GM23338 (cell line): ENCODE data around the gene KCNMB1. TPM values are rescaled to one million over a fixed set of nuclear protein-coding genes. Genes with fewer than 3 reads are reported as not detected.

Source experiments
- ATAC-seq: fragments of 200-7000 bp; cut with Tn5 transposase; 3 replicates; pipeline ENCODE4 v1.9.1; 2020
- DNase-seq: peaks from one replicate; pipeline ENCODE4 v3.0.0-alpha.2; 2015; ENCODE audit warnings: low spot score
- H2AFZ ChIP-seq: fragments of 200-600 bp; sonication (generic); 2 replicates; pipeline ENCODE4 v1.8.0; 2016; ENCODE audit warnings: antibody characterized with exemption, mild to moderate bottlenecking, moderate library complexity
- H3F3A ChIP-seq: fragments of 200-600 bp; sonication (generic); replicated peaks from 2 replicates; pipeline ENCODE4 v1.8.0; 2017; ENCODE audit warnings: antibody characterized with exemption, mixed run types, low read depth
- H3K27ac ChIP-seq: fragments of 200-600 bp; sonication (generic); 2 replicates; pipeline ENCODE4 v1.6.1; 2016; ENCODE audit warnings: low read depth
- H3K27me3 ChIP-seq: fragments of 200-600 bp; sonication (generic); 2 replicates; pipeline ENCODE4 v1.8.0; 2016; ENCODE audit warnings: mild to moderate bottlenecking, mixed run types, moderate library complexity; ENCODE audit not compliant: insufficient read depth
- H3K36me3 ChIP-seq: fragments of 200-600 bp; sonication (generic); 2 replicates; pipeline ENCODE4 v1.8.0; 2016; ENCODE audit warnings: mild to moderate bottlenecking; ENCODE audit not compliant: insufficient read depth
- H3K4me1 ChIP-seq: fragments of 200-600 bp; sonication (generic); 2 replicates; pipeline ENCODE4 v1.8.0; 2016; ENCODE audit warnings: mild to moderate bottlenecking, moderate library complexity; ENCODE audit not compliant: insufficient read depth
- H3K4me2 ChIP-seq: fragments of 200-600 bp; sonication (generic); 2 replicates; pipeline ENCODE4 v1.7.1; 2017; ENCODE audit warnings: mixed run types
- H3K4me3 ChIP-seq: fragments of 200-600 bp; sonication (generic); 2 replicates; pipeline ENCODE4 v1.6.1; 2016; ENCODE audit warnings: mixed run types
- H3K79me2 ChIP-seq: fragments of 200-600 bp; sonication (generic); replicated peaks from 2 replicates; pipeline ENCODE4 v1.8.0; 2017; ENCODE audit warnings: mild to moderate bottlenecking; ENCODE audit not compliant: insufficient read depth
- H3K9me2 ChIP-seq: fragments of 200-600 bp; sonication (generic); 2 replicates; pipeline ENCODE4 v1.8.0; 2017; ENCODE audit not compliant: insufficient read depth
- H4K20me1 ChIP-seq: fragments of 200-600 bp; sonication (generic); replicated peaks from 2 replicates; pipeline ENCODE4 v1.8.0; 2017; ENCODE audit warnings: mild to moderate bottlenecking; ENCODE audit not compliant: insufficient read depth
- H3K27ac Mint-ChIP-seq: 2 replicates; pipeline ENCODE4 v1.8.0; 2020; ENCODE audit warnings: inconsistent platforms, mild to moderate bottlenecking, moderate library complexity, mixed read lengths
- H3K27me3 Mint-ChIP-seq: 3 replicates; pipeline ENCODE4 v1.8.0; 2022; ENCODE audit warnings: low read depth, mild to moderate bottlenecking, moderate library complexity, mixed read lengths, inconsistent platforms; ENCODE audit not compliant: insufficient read depth, poor library complexity
- H3K36me3 Mint-ChIP-seq: 3 replicates; pipeline ENCODE4 v1.8.0; 2021; ENCODE audit warnings: low read depth, mild to moderate bottlenecking, inconsistent platforms, moderate library complexity, mixed read lengths
- H3K4me1 Mint-ChIP-seq: 3 replicates; pipeline ENCODE4 v1.8.0; 2020; ENCODE audit warnings: mild to moderate bottlenecking, inconsistent platforms, mixed read lengths
- H3K4me3 Mint-ChIP-seq: 3 replicates; pipeline ENCODE4 v1.8.0; 2021; ENCODE audit warnings: moderate library complexity, mild to moderate bottlenecking, inconsistent platforms, mixed read lengths
- H3K9me3 Mint-ChIP-seq: 3 replicates; pipeline ENCODE4 v1.8.0; 2020; ENCODE audit warnings: moderate library complexity, mild to moderate bottlenecking, inconsistent platforms, mixed read lengths
- CREB1 ChIP-seq: fragments of 250-450 bp; sonication (Bioruptor Pico); IDR thresholded peaks from 2 replicates; pipeline ENCODE4 v1.5.0; 2020; ENCODE audit warnings: low read depth, mild to moderate bottlenecking, moderate library complexity
- EZH2phosphoT487 ChIP-seq: fragments of 200-600 bp; sonication (generic); IDR thresholded peaks from one replicate; pipeline ENCODE4 v1.8.1; 2018; ENCODE audit warnings: antibody characterized with exemption; ENCODE audit not compliant: unreplicated experiment
- JUNB ChIP-seq: IDR thresholded peaks from one replicate; pipeline ENCODE4 v1.6.1; 2016; ENCODE audit warnings: antibody characterized with exemption; ENCODE audit not compliant: unreplicated experiment
- POLR2AphosphoS5 ChIP-seq: IDR thresholded peaks from 2 replicates; pipeline ENCODE4 v1.6.1; 2016; ENCODE audit warnings: antibody characterized with exemption, low read depth
- STAT1 ChIP-seq: IDR thresholded peaks from one replicate; pipeline ENCODE4 v1.6.1; 2016; ENCODE audit warnings: antibody characterized with exemption; ENCODE audit not compliant: unreplicated experiment
- ZNF331 ChIP-seq: fragments of 250-450 bp; sonication (Bioruptor Pico); IDR thresholded peaks from 2 replicates; pipeline ENCODE4 v1.5.0; 2020; ENCODE audit warnings: low read depth, mild to moderate bottlenecking, moderate library complexity
- polyA plus RNA-seq: library from polyadenylated mRNA; unstranded; fragments of >200 nt; fragmentation: Nextera tagmentation; extraction: Ambion mirVana; gene quantifications from 2 replicates; pipeline ENCODE4 v1.2.1, GENCODE V29; 2016
- total RNA-seq: library from RNA; depleted of rRNA; stranded (reverse); fragments of >200 nt; shearing (Covaris generic); gene quantifications from 2 replicates; pipeline ENCODE4 v1.2.3, GENCODE V29; 2014
- TF ChIP-seq, protein P1 (sequence below): fragments of 250-450 bp; sonication (Bioruptor Pico); IDR thresholded peaks from 2 replicates; pipeline ENCODE4 v1.5.0; 2020; ENCODE audit warnings: mild to moderate bottlenecking, moderate library complexity
- TF ChIP-seq, protein P2 (sequence below): IDR thresholded peaks from one replicate; pipeline ENCODE4 v1.6.1; 2018; ENCODE audit warnings: antibody characterized with exemption; ENCODE audit not compliant: unreplicated experiment

Gene KCNMB1
- total and polyA plus RNA-seq, 2 experiments from 2014 or later, result 0.17 to 0.19 TPM

GRCh38 chr5:170362656-170363055, 26.5 kb downstream of the KCNMB1 start:
- no peaks in the 10 kb centered on the region for H4K20me1 ChIP-seq
- no peak for DNase-seq
- H3K4me2 ChIP-seq, result no peak overlapping the region
- H2AFZ ChIP-seq, result peak overlapping the region; percentile 43; the same call in 1 of the 2 replicates
- H3F3A ChIP-seq, result no peaks in the 10 kb centered on the region
- no peaks in the 10 kb centered on the region for H3K27me3 ChIP-seq
- H3K36me3 ChIP-seq, result no peaks in the 10 kb centered on the region
- Mint-ChIP-seq H3K27me3 (peaks cover 8% of the 10 kb centered on the region), H3K4me3 (no peak overlapping the region), H3K4me1 (peaks cover 6% of the 10 kb centered on the region), H3K9me3 (no peaks in the 10 kb centered on the region), H3K27ac (no peak overlapping the region), H3K36me3 (no peaks in the 10 kb centered on the region)
- no peaks in the 10 kb centered on the region for H3K9me2 ChIP-seq
- H3K4me3 ChIP-seq, result no peak overlapping the region
- no peaks in the 10 kb centered on the region for H3K4me1 ChIP-seq
- TF ChIP-seq, protein P1, sequence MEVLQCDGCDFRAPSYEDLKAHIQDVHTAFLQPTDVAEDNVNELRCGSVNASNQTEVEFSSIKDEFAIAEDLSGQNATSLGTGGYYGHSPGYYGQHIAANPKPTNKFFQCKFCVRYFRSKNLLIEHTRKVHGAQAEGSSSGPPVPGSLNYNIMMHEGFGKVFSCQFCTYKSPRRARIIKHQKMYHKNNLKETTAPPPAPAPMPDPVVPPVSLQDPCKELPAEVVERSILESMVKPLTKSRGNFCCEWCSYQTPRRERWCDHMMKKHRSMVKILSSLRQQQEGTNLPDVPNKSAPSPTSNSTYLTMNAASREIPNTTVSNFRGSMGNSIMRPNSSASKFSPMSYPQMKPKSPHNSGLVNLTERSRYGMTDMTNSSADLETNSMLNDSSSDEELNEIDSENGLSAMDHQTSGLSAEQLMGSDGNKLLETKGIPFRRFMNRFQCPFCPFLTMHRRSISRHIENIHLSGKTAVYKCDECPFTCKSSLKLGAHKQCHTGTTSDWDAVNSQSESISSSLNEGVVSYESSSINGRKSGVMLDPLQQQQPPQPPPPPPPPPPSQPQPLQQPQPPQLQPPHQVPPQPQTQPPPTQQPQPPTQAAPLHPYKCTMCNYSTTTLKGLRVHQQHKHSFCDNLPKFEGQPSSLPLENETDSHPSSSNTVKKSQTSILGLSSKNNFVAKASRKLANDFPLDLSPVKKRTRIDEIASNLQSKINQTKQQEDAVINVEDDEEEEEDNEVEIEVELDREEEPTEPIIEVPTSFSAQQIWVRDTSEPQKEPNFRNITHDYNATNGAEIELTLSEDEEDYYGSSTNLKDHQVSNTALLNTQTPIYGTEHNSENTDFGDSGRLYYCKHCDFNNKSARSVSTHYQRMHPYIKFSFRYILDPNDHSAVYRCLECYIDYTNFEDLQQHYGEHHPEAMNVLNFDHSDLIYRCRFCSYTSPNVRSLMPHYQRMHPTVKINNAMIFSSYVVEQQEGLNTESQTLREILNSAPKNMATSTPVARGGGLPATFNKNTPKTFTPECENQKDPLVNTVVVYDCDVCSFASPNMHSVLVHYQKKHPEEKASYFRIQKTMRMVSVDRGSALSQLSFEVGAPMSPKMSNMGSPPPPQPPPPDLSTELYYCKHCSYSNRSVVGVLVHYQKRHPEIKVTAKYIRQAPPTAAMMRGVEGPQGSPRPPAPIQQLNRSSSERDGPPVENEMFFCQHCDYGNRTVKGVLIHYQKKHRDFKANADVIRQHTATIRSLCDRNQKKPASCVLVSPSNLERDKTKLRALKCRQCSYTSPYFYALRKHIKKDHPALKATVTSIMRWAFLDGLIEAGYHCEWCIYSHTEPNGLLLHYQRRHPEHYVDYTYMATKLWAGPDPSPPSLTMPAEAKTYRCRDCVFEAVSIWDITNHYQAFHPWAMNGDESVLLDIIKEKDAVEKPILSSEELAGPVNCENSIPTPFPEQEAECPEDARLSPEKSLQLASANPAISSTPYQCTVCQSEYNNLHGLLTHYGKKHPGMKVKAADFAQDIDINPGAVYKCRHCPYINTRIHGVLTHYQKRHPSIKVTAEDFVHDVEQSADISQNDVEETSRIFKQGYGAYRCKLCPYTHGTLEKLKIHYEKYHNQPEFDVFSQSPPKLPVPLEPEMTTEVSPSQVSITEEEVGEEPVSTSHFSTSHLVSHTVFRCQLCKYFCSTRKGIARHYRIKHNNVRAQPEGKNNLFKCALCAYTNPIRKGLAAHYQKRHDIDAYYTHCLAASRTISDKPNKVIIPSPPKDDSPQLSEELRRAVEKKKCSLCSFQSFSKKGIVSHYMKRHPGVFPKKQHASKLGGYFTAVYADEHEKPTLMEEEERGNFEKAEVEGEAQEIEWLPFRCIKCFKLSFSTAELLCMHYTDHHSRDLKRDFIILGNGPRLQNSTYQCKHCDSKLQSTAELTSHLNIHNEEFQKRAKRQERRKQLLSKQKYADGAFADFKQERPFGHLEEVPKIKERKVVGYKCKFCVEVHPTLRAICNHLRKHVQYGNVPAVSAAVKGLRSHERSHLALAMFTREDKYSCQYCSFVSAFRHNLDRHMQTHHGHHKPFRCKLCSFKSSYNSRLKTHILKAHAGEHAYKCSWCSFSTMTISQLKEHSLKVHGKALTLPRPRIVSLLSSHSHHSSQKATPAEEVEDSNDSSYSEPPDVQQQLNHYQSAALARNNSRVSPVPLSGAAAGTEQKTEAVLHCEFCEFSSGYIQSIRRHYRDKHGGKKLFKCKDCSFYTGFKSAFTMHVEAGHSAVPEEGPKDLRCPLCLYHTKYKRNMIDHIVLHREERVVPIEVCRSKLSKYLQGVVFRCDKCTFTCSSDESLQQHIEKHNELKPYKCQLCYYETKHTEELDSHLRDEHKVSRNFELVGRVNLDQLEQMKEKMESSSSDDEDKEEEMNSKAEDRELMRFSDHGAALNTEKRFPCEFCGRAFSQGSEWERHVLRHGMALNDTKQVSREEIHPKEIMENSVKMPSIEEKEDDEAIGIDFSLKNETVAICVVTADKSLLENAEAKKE, result no peak
- TF ChIP-seq POLR2AphosphoS5 (no peak), EZH2phosphoT487 (no peak), STAT1 (no peak), ZNF331 (CRISPR knock-in tag) (no peak), CREB1 (CRISPR knock-in tag) (no peak), JUNB (no peak)
- TF ChIP-seq, protein P2, sequence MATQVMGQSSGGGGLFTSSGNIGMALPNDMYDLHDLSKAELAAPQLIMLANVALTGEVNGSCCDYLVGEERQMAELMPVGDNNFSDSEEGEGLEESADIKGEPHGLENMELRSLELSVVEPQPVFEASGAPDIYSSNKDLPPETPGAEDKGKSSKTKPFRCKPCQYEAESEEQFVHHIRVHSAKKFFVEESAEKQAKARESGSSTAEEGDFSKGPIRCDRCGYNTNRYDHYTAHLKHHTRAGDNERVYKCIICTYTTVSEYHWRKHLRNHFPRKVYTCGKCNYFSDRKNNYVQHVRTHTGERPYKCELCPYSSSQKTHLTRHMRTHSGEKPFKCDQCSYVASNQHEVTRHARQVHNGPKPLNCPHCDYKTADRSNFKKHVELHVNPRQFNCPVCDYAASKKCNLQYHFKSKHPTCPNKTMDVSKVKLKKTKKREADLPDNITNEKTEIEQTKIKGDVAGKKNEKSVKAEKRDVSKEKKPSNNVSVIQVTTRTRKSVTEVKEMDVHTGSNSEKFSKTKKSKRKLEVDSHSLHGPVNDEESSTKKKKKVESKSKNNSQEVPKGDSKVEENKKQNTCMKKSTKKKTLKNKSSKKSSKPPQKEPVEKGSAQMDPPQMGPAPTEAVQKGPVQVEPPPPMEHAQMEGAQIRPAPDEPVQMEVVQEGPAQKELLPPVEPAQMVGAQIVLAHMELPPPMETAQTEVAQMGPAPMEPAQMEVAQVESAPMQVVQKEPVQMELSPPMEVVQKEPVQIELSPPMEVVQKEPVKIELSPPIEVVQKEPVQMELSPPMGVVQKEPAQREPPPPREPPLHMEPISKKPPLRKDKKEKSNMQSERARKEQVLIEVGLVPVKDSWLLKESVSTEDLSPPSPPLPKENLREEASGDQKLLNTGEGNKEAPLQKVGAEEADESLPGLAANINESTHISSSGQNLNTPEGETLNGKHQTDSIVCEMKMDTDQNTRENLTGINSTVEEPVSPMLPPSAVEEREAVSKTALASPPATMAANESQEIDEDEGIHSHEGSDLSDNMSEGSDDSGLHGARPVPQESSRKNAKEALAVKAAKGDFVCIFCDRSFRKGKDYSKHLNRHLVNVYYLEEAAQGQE, result no peak
- no peak for ATAC-seq
- no peaks in the 10 kb centered on the region for H3K79me2 ChIP-seq
- H3K27ac ChIP-seq, result no peak overlapping the region
